GM19025 (cell line): ENCODE measurements around the gene MOB3A.
"Not testable (repeated sequence)": the region's sequence is repeated elsewhere in the genome, so short reads cannot be mapped to it uniquely, and the experiment has no call there.

Experiments used
- ATAC-seq: cut with Tn5 transposase; IDR thresholded peaks from one replicate; pipeline ENCODE4 v1.9.1; 2021; ENCODE audit warnings: mild to moderate bottlenecking, low read depth, moderate library complexity; ENCODE audit not compliant: unreplicated experiment

The MOB3A gene

DNA sequence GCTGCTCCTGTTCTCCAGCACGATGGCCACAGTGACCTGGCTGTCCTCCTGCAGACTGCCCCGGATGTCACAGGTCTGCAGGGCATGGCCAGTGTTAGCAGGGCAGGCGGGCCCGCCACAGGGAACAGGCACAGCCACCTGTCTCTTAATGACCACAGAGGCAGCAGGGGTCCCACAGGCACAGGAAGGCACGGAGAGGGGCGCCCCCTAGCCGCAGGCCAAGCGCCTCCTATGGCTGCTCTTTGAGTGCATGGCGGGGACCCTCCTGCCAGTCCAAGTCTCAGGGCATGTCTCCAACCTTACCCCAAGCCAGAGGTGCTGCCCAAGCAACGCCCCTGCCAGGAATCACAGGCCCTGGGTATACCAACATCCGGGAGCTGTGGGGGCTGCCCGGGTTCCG, 14.7 kb upstream of the MOB3A start:
- no peak for ATAC-seq

DNA sequence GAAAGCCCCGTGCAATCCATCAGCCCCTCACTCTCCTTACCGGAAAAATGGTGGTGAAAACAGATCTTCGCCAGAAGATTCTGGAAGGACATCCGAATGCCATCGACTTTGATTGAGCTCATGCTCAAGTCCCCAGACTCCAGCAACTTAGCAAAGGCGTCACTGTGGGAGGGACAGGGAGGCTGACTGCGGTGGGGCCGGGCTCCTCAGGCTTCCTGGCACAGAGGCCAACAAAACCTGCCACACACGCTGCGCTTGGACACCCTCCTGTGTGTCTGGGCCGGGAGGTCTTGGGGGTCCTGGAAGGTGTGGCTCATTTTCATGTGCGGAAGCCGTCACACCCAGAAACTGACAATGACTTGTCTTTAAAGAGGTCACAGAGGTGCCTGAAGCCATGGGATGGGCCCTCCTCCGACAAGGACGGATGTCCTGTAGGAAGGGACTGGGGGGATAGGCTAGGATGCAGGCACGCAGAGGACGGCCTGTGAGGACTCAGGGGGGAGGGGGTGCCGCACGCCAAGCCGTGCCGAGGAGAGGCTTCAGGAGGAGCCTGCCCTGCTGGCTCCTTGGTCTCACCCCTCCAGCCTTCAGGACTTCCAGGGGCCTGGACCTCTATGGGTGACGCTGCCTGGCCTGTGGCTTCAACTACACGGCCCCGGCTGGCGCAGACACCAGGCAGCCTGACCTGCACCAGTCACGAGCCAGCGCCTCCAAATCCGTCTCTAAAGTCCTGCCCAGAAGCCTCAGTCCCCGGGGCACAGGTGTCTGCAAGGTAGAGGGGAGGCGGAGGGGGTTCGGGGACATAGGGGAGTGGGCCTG, 13.1 kb upstream of the MOB3A start:
- ATAC-seq, result no peak

DNA sequence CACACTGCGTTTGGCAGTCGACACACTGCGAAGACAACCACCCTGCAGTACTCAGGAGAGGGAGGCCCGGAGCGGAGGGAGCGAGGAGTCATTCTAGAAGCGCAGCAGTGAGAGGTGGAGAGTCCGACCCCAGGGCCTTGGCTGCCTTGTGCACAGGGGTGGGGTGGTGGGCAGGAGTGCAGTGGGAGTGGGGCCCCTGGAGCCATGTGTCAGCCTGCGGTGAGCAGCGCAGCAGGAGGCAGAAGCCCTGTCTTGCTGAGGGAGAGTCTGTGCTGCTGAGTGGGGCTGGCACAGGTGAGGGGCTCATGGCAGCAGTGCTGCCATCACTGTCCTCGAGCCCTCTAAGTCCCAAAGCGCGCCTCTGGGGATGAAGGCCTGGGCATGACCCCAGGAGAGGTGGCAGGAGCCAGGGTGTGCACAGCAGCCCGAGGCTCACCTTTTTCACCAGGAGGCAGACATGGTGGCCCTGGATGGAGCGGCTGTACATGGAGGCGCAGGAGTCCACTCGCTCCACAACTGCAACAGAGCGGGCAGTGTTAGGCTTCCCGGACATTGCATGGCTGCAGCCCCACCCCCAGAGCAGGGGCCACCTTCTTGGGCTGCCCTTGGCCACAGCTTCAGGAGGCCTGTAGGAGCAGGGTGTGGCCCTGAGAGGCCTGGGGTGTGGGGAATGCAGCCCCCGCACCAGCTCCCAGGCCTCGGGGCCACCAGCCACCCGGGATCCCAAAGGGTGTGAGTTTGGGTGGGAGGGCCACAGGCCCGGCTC, 12.3 kb upstream of the MOB3A start:
- no peak for ATAC-seq

DNA sequence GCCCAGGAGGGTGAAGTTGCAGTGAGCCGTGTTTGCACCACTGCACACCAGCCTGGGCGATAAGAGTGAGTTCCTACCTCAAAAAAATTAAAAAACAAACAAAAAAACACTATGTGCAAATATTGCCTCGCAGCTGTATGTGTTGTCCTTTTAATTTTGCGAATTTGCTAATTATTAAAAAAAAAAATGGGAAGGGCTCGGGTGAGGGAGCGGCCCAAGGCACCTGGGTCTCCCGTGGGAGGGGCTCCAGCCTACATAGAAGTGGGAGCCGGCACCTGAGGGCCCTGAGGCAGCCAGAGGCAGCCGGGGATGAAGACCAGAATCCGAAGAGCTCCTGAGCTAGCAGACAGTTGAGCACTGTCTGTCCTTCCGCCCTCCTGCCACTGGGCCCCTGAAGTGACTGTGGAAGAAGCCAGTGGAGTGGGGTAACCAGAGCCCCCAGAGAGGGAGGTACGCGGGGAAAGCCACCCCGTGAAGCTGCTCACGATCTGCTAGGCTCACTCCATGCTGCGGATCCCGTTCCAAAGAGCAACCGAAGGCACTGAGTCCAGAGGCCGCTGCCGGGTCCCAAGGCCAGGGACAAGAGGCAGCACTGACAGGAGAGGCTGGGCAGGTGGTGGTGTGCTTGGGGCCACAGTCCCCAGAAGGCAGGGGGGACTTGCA, 7.0 kb upstream of the MOB3A start:
- no peak for ATAC-seq

DNA sequence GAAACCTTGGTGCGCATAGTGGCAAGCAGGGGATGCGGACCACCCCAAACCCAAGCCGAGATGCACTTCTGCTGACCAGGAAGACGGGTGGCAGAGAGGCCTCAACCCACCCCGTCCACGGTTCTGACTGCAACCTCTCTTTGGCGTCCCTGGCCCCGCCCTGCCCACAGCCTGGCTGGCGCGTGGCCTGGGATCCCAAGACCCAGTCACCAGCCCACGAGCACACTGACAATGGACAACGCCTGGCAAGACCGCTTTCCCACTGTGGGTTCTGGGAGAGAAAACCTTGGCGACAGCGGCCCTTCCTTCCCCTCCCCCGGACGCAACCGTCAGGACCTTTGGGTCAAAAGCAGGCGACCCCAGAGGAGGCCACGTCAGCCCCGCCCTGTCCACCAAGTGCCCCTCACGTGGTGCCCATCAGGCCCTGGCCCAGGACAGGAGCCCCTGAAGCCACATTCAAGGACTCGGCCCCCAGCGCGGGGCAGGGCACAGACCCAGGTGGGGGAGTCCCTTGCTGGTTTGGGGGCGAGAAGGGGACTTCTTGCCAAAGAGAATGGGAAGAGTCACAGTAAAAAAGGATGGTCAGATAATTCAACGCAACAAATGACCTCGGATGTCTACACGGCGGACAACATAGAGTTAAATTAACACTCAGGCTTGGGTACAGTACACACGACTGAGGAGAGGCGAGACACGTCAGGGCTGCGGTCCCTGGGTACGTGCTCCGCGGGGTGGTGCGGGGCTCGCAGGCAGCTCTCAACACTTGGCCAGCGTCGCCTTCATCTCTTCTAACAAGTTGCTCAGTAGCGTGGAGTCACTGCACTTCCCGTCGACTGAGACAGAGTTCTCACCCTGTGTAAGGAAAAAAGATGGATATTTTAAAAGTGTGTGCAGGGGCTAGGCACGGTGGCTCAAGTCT, 5.5 kb upstream of the MOB3A start:
- no peak for ATAC-seq

DNA sequence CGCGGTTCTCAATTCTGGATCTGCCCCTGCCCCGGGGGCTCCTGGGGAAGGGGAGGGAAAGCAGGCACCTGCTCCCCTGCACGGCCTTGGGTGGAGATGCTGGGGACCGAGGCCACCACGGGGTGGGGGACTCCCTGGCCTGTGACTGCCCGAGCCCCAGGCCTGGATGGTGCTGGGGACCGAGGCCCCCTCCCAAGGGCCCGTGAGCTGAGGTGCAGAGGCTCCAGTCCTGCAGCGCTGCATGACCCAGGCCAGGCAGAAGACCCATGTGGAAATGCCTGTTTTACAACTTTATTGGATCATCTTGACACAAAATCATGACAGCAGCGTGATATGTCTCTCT, 4.6 kb upstream of the MOB3A start:
- no peak for ATAC-seq

DNA sequence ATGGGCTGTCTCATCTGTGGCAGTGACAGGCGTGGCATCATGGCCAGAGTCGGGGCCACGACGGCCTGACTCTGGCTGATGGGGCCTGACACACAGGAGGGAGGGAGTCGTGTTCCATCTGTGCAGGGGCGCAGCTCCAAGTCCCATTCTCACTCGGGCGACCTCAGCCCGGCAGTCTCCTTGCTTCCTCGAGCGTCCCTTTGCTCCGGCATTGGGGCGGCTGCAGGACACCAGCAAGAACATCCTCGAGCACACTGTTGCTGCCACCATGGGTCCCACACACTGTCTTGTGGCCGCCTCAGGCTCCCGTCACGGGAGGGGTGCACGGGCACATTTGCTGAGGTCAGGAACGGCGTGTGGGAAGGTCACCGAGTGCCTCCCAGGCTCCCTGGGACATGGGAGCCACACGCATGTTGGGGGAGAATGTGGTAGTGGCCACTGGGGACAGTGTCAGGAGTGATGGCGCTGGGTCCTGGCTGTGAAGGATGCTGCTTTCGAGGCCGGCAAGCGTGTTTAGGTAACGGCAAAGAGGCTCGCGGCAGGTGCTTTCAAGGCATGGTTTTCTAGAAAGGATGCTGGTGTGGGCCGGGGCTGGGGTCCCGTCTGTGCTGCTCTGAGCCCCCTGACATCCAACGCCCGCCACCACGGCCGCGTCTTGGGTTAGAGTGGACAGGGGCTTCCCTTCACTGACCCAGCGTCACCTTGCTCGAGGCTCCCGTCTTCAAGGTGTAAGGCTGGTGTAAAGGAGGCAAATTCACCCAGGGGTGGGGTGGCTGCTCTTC, 4.0 kb upstream of the MOB3A start:
- no peak for ATAC-seq

DNA sequence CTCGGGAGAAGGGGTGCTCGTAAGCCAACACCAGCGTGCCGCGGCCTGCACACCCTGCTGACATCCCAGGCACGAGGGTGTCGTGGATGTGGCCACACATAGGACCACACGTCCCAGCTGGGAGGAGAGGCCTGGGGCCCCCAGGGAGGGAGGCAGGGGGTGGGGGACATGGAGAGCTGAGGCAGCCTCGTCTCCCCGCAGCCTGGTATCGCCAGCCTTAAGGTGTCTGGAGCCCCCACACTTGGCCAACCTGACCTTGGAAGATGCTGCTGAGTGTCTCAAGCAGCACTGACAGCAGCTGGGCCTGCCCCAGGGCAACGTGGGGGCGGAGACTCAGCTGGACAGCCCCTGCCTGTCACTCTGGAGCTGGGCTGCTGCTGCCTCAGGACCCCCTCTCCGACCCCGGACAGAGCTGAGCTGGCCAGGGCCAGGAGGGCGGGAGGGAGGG, 3.0 kb upstream of the MOB3A start:
- no peak for ATAC-seq

DNA sequence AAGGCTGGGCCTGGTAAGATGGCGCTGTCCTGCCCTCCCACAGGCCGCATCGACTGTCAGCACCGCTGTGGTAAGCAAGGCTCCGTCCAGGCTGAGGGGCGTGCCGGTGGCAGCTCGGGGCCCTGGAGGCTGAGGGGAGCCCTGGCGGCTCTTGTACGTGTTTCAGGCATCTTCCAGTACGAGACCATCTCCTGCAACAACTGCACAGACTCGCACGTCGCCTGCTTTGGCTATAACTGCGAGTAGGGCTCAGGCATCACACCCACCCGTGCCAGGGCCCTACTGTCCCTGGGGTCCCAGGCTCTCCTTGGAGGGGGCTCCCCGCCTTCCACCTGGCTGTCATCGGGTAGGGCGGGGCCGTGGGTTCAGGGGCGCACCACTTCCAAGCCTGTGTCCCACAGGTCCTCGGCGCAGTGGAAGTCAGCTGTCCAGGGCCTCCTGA, 1.8 kb upstream of the MOB3A start:
- ATAC-seq, result no peak

DNA sequence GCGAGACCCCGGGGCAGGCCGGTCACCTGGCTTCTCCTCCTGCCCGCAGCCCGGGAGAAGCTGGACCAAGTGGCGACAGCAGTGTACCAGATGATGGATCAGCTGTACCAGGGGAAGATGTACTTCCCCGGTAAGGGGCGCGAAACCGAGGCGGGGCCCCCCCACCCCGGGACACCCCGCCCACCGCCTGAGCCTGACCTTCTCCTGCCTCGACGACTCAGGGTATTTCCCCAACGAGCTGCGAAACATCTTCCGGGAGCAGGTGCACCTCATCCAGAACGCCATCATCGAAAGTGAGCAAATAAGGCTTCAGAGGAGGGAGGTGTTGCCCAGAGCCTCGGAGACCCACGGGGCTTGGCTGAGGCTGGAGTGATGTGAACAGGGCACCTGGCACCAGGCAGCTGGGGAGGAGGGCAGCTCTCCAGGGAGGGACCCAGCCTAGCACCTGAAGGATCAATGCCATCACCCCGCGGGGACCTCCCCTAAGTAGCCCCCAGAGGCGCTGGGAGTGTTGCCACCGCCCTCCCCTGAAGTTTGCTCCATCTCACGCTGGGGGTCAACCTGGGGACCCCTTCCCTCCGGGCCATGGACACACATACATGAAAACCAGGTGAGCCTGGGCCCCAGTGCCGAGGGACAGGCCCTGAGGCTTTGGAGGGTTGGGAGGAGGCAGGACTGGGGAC, 1.2 kb upstream of the MOB3A start:
- no peak for ATAC-seq

DNA sequence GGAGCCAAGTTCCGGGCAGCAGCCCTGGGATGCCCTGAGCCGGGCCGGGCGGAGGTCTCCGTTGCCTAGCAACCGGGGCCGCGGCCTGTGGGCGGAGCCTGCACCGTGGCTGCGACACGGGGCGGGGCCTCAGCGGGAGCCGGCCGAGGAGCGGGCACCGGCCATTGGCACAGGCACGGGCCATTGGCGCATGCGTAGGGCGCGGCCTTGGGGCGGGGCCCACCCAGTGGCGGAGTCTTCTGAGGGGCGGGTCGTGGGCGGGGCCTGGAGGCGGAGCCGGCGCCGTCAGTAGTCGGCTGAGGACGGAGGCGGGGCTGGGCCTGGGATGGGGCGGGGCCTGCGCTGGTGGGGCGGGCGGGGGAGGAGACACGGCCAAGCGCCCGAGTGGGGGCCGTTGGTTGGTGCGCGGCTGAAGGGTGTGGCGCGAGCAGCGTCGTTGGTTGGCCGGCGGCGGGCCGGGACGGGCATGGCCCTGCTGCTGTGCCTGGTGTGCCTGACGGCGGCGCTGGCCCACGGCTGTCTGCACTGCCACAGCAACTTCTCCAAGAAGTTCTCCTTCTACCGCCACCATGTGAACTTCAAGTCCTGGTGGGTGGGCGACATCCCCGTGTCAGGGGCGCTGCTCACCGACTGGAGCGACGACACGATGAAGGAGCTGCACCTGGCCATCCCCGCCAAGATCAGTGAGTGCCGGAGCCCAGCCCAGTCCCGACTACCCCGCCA, 515 bp upstream of the MOB3A start, which contains the start of gene IZUMO4:
Gene IZUMO4 (plus strand): TSS at position 436 of the 723 bp plus-strand sequence. CDS start 31 bp downstream, at position 467.
- peak; percentile 52 for ATAC-seq

DNA sequence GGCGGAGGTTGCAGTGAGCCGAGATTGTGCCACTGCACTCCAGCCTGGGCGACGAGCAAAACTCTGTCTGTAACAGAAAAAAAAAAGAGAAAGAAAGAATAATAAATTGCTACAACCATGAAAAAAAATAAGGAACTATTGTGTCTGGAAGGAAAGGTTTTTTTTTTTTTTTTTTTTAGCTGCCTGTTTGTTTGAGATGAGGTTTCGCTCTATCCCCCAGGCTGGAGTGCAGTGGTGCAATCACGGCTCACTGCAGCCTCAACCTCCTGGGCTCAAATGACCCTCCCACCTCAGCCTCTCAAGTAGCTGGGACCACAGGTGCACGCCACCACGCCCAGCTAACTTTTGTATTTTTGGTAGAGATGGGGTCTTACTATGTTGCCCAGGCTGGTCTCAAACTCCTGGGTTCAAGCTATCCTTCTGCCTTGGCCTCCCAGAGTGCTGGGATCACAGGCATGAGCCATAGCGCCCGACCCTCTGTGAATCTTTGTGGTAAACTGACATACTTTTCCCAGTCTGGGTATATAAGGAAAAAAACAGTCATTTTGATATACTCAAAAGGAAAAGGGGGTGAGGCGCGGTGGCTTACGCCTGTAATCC, 4.1 kb downstream of the MOB3A start:
- ATAC-seq, result not testable (repeated sequence)

DNA sequence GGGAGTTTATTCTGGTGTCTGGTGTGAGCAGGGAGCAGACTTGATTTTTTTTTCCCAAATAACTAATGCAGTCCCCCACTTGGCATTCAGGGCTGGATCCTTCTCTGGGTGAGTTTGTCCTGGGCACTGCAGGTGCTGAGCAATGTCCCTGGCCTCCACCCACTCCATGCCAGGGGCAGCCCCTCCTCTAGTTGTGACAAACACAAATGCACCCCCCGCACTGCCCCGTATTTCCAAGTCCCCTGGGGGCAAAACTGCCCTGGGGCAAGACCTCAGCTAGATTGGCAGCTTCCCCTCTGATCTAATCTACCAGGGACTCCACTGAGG, 6.4 kb downstream of the MOB3A start:
- no peak for ATAC-seq

DNA sequence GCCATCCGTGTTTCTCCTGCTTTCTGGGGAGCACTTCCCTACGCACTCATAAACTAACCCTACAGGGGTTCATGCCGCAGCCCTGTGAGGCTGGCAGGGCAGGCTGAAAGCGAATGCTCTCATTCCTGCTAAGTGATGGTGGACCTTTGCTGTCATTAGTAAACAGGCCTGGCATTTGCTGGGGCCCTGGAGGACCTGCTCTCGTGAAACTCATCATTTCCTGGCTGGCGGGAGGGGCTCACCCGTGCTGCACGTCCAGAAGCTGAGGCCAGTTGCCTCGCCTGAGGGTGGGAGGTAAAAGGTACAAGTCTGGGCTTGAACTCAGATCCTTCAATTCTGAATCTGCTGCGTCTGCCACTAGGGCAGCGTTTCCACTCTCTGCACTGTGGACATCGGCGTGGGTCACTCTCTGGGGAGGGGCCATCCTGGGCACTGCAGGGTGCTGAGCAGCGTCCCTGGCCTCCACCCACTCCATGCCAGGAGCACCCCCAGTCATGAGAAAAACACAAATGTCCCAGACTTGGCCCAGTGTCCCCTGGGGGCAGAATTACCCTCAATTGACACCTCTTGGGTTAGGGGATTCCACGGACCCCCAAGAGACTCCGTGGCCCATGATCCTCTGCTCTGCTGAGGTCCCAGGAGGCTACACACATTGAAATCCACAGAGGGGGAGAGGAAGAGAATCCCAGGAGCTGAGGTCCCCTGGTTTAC, 7.0 kb downstream of the MOB3A start:
- ATAC-seq, result no peak

DNA sequence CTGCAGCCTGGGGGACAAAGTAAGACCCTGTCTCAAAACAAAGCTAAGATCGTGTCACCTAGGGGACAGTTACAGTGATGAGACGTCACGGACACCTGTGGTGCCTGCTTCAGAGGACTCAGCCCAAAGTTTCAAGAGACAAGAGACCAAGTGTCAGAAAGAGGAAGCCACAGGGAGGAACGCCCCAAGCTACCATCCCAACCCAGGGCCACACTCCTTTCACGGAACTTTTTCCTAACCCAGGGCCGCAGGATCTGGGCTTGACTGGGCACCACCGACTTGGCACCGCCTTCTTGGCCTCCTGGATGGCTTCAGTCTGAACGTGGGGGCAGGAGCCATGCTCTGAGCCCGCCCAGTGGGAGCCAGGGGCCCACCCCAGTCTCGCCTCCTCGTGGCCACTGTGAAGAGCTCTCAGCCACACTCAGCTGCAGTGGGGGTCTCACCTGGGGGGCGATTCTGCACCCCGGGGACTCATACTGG, 8.5 kb downstream of the MOB3A start:
- no peak for ATAC-seq

DNA sequence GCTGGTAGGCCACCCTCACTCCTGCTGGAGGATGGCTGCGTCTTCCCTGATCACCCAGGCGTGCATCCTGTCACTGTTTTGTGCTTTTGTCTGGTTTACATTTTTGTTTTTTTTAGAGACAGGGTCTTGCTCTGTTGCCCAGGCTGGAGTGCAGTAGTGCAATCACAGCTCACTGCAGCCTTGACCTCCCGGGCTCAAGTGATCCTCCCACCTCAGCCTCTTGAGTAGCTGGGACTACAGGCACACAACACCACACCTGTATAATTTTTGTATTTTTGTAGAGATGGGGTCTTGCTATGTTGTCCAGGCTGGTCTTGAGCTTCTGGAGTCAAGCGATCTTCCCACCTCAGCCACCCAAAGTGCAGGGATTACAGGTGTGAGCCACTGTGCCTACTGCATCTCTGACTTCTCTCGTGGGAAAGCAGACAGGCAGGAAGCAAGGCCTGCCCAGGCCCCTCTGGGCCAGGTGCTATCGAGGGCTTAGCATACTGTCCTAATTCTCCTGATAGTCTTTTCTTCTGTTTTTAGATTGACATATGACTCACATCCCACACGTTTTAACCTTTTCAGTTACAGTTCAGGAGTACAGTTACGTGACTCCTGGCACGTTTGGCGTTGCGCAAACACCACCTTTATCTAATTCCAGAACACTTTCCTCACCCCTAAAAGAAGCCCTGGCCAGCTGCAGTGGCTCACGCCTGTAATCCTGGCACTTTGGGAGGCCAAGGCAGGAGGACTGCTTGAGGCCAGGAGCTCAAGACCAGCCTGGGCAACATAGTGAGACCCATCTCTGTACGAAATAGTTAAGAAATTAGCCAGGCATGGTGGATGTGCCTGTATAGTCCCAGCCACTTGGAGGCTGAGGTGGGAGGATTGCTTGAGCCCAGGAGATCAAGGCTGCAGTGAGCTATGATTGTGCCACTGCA, 9.2 kb downstream of the MOB3A start:
- not testable (repeated sequence) for ATAC-seq
